RWPE2 (cell line): ENCODE results near the gene FAM184B.

Source experiments
- ATAC-seq: fragments of 200-7000 bp; cut with Tn5 transposase; 3 replicates; pipeline ENCODE4 v1.9.1; 2021; ENCODE audit warnings: low read depth
- DNase-seq: peaks from one replicate; pipeline ENCODE4 v3.0.0-alpha.2; 2020; ENCODE audit warnings: low spot score
- H3K27ac ChIP-seq: fragments of 450-650 bp; 2 replicates; pipeline ENCODE4 v1.5.1; 2017; ENCODE audit warnings: mild to moderate bottlenecking; ENCODE audit not compliant: poor library complexity, severe bottlenecking
- H3K27me3 ChIP-seq: fragments of 250-450 bp; sonication (Bioruptor Pico); 2 replicates; pipeline ENCODE4 v1.5.1; 2021; ENCODE audit warnings: mild to moderate bottlenecking, moderate library complexity; ENCODE audit not compliant: insufficient read depth, poor library complexity, severe bottlenecking
- H3K36me3 ChIP-seq: fragments of 250-450 bp; sonication (Bioruptor Pico); 2 replicates; pipeline ENCODE4 v1.5.1; 2020; ENCODE audit warnings: low read depth, mild to moderate bottlenecking, moderate library complexity
- H3K4me1 ChIP-seq: fragments of 250-450 bp; sonication (Bioruptor Pico); 2 replicates; pipeline ENCODE4 v1.5.1; 2021; ENCODE audit warnings: mild to moderate bottlenecking, moderate library complexity; ENCODE audit not compliant: insufficient read depth, poor library complexity, severe bottlenecking
- H3K4me3 ChIP-seq: fragments of 250-450 bp; sonication (Bioruptor Pico); 2 replicates; pipeline ENCODE4 v1.5.1; 2021; ENCODE audit warnings: mild to moderate bottlenecking, moderate library complexity; ENCODE audit not compliant: severe bottlenecking
- H3K9me3 ChIP-seq: fragments of 250-450 bp; sonication (Bioruptor Pico); 2 replicates; pipeline ENCODE4 v1.5.1; 2021; ENCODE audit warnings: mild to moderate bottlenecking, moderate library complexity; ENCODE audit not compliant: severe bottlenecking
- CTCF ChIP-seq: fragments of 450-650 bp; IDR thresholded peaks from one replicate; pipeline ENCODE4 v1.5.1; 2017; ENCODE audit warnings: mild to moderate bottlenecking, moderate library complexity; ENCODE audit not compliant: poor library complexity, severe bottlenecking

Gene FAM184B

GRCh38 chr4:17616283-17616682, 165.1 kb downstream of the FAM184B start:
- no peak overlapping the region for H3K4me3 ChIP-seq
- H3K27ac ChIP-seq = no peak overlapping the region
- no peak for TF ChIP-seq CTCF
- H3K27me3 ChIP-seq = no peaks in the 10 kb centered on the region
- peaks cover 6% of the 10 kb centered on the region for H3K4me1 ChIP-seq
- peaks cover 46% of the 10 kb centered on the region for H3K36me3 ChIP-seq
- no peaks in the 10 kb centered on the region for H3K9me3 ChIP-seq
- DNase-seq (no peak), ATAC-seq (no peak)

- Histone ChIP-seq H3K9me3 (no peaks in the 10 kb centered on the region), H3K27ac (peak within 1 kb of the TSS; percentile 45), H3K4me1 (peaks cover 6% of the 10 kb centered on the region), H3K27me3 (no peaks in the 10 kb centered on the region), H3K36me3 (peaks cover 31% of the 10 kb centered on the region), H3K4me3 (peak within 1 kb of the TSS; percentile 87)
- ATAC-seq = peak; percentile 82
- TF ChIP-seq CTCF = no peak
- peak; percentile 95 for DNase-seq
Measured at GRCh38 chr4:17614416-17615299, 166.8 kb downstream of the FAM184B start, which contains the start of gene MED28. Gene MED28, plus strand, starts transcription at chr4:17614641. Its CDS starts 14 bp downstream, at chr4:17614655.

- Histone ChIP-seq H3K27me3 (no peaks in the 10 kb centered on the region), H3K27ac (peak overlapping the region; percentile 45), H3K36me3 (peaks cover 23% of the 10 kb centered on the region), H3K4me3 (peak overlapping the region; percentile 87), H3K9me3 (no peaks in the 10 kb centered on the region), H3K4me1 (peaks cover 6% of the 10 kb centered on the region)
- ATAC-seq = peak; percentile 73
- no peak for TF ChIP-seq CTCF
- no peak for DNase-seq
Measured at GRCh38 chr4:17613761-17614415, 167.5 kb downstream of the FAM184B start.

GRCh38 chr4:17605236-17605635, 176.2 kb downstream of the FAM184B start:
- Histone ChIP-seq H3K9me3 (no peaks in the 10 kb centered on the region), H3K36me3 (peaks cover 39% of the 10 kb centered on the region), H3K27ac (no peak overlapping the region), H3K4me3 (no peak overlapping the region), H3K27me3 (no peaks in the 10 kb centered on the region), H3K4me1 (no peaks in the 10 kb centered on the region)
- ATAC-seq = no peak
- no peak for DNase-seq
- TF ChIP-seq CTCF = no peak
